Glutamatergic neuron (in vitro differentiated cells): Measurements from ENCODE around the gene ASCL5. TPM values are rescaled to one million over a fixed set of nuclear protein-coding genes. Genes with fewer than 3 reads are reported as not detected.

Experiments
- DNase-seq: peaks from one replicate; pipeline ENCODE4 v3.0.0; 2022
- H3K27ac Mint-ChIP-seq: one replicate; pipeline ENCODE4 v1.8.0; 2020; ENCODE audit warnings: mild to moderate bottlenecking, mixed read lengths, inconsistent platforms; ENCODE audit not compliant: unreplicated experiment
- H3K27me3 Mint-ChIP-seq: one replicate; pipeline ENCODE4 v1.8.0; 2020; ENCODE audit warnings: mild to moderate bottlenecking, moderate library complexity, mixed read lengths, inconsistent platforms; ENCODE audit not compliant: unreplicated experiment
- H3K36me3 Mint-ChIP-seq: one replicate; pipeline ENCODE4 v1.8.0; 2020; ENCODE audit warnings: mild to moderate bottlenecking, mixed read lengths, inconsistent platforms; ENCODE audit not compliant: unreplicated experiment
- H3K4me1 Mint-ChIP-seq: one replicate; pipeline ENCODE4 v1.8.0; 2020; ENCODE audit warnings: mild to moderate bottlenecking, low read depth, mixed read lengths, inconsistent platforms; ENCODE audit not compliant: unreplicated experiment
- H3K4me3 Mint-ChIP-seq: one replicate; pipeline ENCODE4 v1.8.0; 2020; ENCODE audit warnings: mild to moderate bottlenecking, mixed read lengths, inconsistent platforms; ENCODE audit not compliant: unreplicated experiment
- H3K9me3 Mint-ChIP-seq: one replicate; pipeline ENCODE4 v1.8.0; 2020; ENCODE audit warnings: mild to moderate bottlenecking, moderate library complexity, mixed read lengths, inconsistent platforms; ENCODE audit not compliant: unreplicated experiment
- total RNA-seq: library from RNA; stranded (reverse); fragmentation: NEBNext Ultra II Directional; extraction: Animal tissue kit (Norgen Biotek cat#: 25700); gene quantifications from one replicate; pipeline ENCODE4 v1.2.1, GENCODE V29; 2021; ENCODE audit not compliant: unreplicated experiment
- TF ChIP-seq, protein P1 (sequence below): fragments of 200-600 bp; sonication (generic); IDR thresholded peaks from one replicate; pipeline ENCODE4 v1.5.0; 2021; ENCODE audit not compliant: partially characterized antibody, unreplicated experiment

ASCL5 gene
- total RNA-seq, 1 donor from 2014 or later, result not detected

DNA sequence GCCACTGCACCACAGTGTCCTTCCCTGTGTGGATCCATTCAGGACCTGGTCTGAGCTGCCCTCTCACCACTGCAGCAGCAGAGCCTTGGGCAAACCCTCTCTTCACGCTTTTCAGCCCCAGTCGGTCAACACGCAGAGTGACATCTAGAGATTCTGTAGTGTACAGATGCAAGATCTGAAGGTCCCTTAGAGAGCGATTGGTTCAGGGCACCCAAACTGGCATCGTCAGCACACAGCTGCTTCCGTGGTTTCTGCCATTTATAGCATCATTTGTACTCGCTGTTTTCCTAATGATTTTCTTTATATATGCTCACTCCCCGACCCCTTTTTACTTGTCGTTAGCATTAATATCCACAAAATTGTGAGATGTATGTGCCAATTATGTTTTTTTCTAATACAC is 1.5 kb upstream of the ASCL5 start:
- Mint-ChIP-seq H3K4me1 (no peaks in the 10 kb centered on the region), H3K9me3 (peaks cover 4% of the 10 kb centered on the region), H3K27me3 (peaks cover 9% of the 10 kb centered on the region), H3K27ac (no peak overlapping the region), H3K36me3 (peaks cover 9% of the 10 kb centered on the region), H3K4me3 (no peak overlapping the region)
- TF ChIP-seq, protein P1, sequence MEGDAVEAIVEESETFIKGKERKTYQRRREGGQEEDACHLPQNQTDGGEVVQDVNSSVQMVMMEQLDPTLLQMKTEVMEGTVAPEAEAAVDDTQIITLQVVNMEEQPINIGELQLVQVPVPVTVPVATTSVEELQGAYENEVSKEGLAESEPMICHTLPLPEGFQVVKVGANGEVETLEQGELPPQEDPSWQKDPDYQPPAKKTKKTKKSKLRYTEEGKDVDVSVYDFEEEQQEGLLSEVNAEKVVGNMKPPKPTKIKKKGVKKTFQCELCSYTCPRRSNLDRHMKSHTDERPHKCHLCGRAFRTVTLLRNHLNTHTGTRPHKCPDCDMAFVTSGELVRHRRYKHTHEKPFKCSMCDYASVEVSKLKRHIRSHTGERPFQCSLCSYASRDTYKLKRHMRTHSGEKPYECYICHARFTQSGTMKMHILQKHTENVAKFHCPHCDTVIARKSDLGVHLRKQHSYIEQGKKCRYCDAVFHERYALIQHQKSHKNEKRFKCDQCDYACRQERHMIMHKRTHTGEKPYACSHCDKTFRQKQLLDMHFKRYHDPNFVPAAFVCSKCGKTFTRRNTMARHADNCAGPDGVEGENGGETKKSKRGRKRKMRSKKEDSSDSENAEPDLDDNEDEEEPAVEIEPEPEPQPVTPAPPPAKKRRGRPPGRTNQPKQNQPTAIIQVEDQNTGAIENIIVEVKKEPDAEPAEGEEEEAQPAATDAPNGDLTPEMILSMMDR, result no peak
- no peak for DNase-seq

DNA sequence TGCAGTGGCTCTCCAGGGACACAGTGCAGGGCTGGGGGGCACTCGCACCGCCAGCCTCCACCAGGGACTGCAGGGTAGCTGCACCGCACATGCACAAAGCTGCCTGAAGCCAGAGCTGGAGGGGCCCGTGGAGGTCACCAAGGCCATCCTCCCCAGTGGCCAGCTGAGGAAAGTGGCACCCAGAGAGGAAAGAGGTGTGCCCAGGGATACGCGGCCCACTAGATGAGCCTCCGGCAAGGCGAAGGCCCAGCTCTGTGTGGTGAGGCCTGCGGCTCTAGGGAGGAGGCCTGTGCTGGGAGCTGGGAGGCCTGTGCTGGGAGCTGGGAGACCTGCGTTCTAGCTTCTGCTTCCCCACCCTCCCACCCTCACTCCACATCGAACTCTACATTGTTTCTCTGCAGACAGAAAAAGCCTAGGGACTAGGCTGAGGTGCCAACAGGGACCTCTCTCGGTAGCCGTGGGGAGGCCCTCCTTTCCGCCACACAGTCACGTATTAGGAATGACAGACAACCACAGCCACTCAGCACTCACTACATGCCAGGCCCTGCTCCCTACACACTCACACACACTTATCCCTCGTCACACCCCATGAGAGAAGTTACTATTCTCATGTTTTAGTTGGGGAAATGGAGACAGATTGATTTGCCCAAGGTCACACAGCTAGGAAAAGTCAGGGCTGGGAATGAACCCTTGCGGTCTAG is 921 bp upstream of the ASCL5 start:
- TF ChIP-seq, protein P1, result no peak
- H3K9me3 Mint-ChIP-seq, result peaks cover 4% of the 10 kb centered on the region
- no peaks in the 10 kb centered on the region for H3K4me1 Mint-ChIP-seq
- H3K4me3 Mint-ChIP-seq, result no peak overlapping the region
- H3K27ac Mint-ChIP-seq, result no peak overlapping the region
- peaks cover 9% of the 10 kb centered on the region for H3K27me3 Mint-ChIP-seq
- H3K36me3 Mint-ChIP-seq, result peaks cover 8% of the 10 kb centered on the region
- no peak for DNase-seq

DNA sequence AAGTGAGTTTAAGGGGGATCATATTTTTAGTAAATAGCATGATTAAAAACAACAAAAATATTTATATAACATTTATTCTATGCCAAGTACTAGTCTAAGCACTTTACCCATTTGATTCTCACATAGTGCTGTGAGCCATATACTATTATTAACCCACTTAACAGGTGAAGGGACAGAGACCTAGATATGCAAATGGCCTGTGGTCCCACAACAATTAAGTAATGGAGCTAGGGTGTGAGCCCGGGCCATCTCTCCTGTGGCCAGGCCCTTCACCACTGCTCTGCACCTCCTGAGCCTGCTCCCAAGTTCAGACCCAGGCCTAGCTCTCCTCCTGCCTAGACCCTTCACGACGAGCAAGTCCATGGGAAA is 537 bp downstream of the ASCL5 start:
- no peak overlapping the region for H3K4me3 Mint-ChIP-seq
- DNase-seq, result no peak
- H3K36me3 Mint-ChIP-seq, result peaks cover 4% of the 10 kb centered on the region
- H3K27me3 Mint-ChIP-seq, result peaks cover 9% of the 10 kb centered on the region
- H3K4me1 Mint-ChIP-seq, result no peaks in the 10 kb centered on the region
- TF ChIP-seq, protein P1, result no peak
- peaks cover 3% of the 10 kb centered on the region for H3K9me3 Mint-ChIP-seq
- no peak overlapping the region for H3K27ac Mint-ChIP-seq

DNA sequence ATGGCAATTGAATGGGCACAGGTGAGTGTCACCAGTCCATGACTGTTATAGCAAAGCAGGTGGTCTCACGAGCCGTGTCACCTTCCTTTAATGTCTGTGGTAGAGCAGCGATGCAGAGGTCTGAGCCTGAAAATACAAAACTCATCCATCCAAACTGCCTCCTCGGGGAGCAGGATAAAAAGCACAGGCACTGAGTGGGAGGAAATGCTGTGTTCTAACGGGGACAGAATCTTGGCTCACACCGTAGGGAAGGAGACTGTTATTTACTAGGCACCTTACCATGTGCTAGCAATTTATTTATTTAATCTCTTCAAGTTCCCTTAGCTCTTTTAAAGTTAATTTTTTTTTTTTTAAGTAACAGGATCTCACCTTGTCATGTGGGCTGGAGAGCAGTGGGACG is 1.2 kb downstream of the ASCL5 start:
- DNase-seq, result no peak
- TF ChIP-seq, protein P1, result no peak
- Mint-ChIP-seq H3K4me1 (peaks cover 1% of the 10 kb centered on the region), H3K36me3 (peaks cover 4% of the 10 kb centered on the region), H3K4me3 (no peak overlapping the region), H3K27ac (no peak overlapping the region), H3K27me3 (peaks cover 9% of the 10 kb centered on the region), H3K9me3 (peaks cover 4% of the 10 kb centered on the region)

DNA sequence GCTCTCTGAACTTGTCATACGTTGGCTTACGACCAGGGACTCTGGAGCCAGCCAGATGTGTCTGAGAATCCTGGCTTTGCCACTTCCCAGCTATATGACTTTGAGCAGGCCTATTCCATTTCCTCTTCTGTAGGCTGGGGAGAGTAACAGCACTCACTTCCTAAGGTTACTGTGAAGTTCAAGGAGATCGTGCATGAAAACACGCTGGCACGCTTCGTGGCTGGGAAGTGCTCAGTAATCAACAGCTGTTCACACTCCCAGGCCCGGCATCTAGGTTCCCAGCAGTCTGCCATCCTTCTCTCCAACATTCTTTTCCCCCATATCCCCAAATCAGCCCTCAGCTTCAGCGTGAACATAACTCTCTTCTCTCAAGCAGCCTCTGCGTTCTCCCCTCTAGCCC is 2.0 kb downstream of the ASCL5 start:
- Mint-ChIP-seq H3K9me3 (peaks cover 4% of the 10 kb centered on the region), H3K36me3 (peaks cover under 1% of the 10 kb centered on the region), H3K27ac (no peak overlapping the region), H3K27me3 (peaks cover 6% of the 10 kb centered on the region), H3K4me1 (peaks cover 1% of the 10 kb centered on the region), H3K4me3 (no peak overlapping the region)
- TF ChIP-seq, protein P1, result no peak
- DNase-seq, result no peak
